ENCODE results near the gene PPT2.
"Not testable (repeated sequence)": the region's sequence is repeated elsewhere in the genome, so short reads cannot be mapped to it uniquely, and the experiment has no call there.

Gene PPT2

DNA sequence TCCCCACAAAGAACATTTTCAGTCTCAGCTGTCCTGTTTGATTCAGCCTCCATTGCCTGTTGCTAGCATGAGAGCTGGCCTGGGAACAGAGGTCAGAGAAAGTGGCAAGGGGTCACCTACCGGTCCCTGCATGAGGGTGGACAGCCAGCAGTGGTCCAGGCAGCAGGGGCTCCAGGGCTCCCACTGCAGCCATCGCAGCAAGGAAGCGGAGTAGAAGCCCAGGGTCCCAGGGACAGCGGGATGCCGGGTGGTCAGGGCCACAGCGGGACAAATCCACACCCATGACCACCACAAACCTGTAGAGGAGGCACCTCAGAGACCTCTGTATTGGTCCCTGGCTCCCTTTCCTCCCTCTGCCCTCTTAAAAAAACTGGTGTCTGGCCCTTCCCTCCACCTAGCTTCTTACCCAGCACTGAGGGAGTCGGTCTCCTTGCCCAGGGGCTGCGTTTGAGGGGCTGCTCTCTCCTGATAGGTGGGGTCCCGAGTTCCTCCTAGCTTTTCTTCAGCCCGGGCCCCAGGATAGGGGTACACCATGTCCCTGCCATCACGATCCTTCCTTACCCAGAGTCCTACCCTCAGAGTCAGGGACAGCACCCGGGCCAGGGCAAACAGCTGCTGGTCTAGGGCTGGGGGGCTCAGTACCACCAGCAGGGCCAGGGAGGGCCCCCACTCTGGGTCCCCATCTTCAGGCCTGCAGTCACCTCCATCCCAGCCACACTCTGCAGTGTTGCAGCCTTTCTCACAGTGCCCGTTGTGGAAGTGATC lies 47.0 kb downstream of the PPT2 start:
- Mint-ChIP-seq H3K27ac (no peak overlapping the region), H3K4me1 (peaks cover 6% of the 10 kb centered on the region)

DNA sequence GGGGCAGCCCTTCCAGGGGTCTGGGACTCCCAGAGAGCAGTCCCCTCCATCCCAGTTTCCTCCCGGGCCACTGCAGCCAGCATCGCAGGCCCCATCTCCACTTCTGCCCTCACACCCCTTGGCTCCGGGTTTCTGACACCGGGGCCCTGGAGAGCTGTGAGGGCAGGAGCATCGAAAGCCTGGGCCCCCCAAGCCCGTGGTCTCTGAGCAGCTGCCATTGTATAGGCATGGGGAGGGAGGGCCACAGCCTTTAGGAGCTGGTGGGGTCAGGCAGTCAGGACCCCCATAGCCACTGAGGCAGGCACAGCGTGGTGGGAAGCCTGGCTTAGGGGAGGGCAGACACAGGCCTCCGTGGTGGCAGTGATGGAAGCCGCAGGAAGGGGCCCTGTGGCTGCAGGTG lies 48.2 kb downstream of the PPT2 start:
- Mint-ChIP-seq H3K36me3 (no peaks in the 10 kb centered on the region), H3K9me3 (no peaks in the 10 kb centered on the region), H3K4me3 (no peak overlapping the region), H3K4me1 (peaks cover under 1% of the 10 kb centered on the region), H3K27ac (no peak overlapping the region), H3K27me3 (no peaks in the 10 kb centered on the region)
- ATAC-seq (ENCODE audit: low read depth) (no peak), DNase-seq (ENCODE audit: low spot score in 2 of 2) (no peak)

More for the DNA sequence above, 47.0 kb downstream of the PPT2 start:
- no peaks in the 10 kb centered on the region for H3K27me3 Mint-ChIP-seq
- no peak overlapping the region for H3K4me3 Mint-ChIP-seq
- ATAC-seq (ENCODE audit: low read depth) (no peak), DNase-seq (ENCODE audit: low spot score in 2 of 2) (no peak)
- no peaks in the 10 kb centered on the region for H3K36me3 Mint-ChIP-seq
- no peaks in the 10 kb centered on the region for H3K9me3 Mint-ChIP-seq

DNA sequence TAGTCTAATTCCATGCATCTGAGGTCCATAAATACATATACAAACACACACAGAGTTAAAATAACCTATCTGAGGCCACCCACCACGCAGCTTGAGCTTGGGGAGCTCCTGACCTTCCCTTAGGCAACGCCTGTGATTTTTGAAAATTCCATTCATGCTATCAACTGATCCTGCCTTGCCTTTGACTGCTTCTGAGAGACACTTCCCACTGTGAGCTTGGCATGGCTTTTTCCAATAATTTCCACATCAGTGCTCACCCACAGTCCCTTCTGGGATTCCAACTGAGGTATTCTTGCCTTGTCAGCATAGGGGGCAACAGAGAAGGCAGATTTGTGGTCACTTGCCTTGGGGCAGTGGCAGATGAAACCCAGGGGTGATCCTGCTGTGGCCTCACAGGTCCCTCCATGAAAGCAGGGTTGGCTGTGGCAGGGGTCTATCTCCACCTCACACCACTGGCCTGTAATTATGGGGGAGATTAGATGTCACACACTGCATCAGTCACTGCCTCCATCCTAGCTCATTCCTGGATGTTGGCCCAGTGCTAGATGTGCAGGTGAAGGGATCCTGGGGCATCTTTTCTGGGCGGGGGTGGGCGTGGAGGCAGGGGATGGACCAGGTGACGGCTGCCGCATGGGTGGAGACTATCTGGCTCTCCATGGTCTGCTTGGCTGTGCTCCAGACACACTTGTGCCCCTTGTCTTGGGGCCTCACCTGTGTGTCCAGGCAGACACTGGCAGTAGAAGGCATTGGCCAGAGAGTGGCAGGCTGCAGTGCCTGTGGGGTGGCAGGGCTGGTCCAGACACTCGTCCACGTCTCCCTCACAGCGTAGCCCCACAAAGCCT lies 49.7 kb downstream of the PPT2 start:
- DNase-seq (ENCODE audit: low spot score in 2 of 2), result no peak
- peaks cover 5% of the 10 kb centered on the region for H3K4me1 Mint-ChIP-seq
- no peak for ATAC-seq (ENCODE audit: low read depth)
- H3K27me3 Mint-ChIP-seq, result no peaks in the 10 kb centered on the region
- no peak overlapping the region for H3K4me3 Mint-ChIP-seq
- no peaks in the 10 kb centered on the region for H3K36me3 Mint-ChIP-seq
- H3K9me3 Mint-ChIP-seq, result no peaks in the 10 kb centered on the region
- H3K27ac Mint-ChIP-seq, result no peak overlapping the region

DNA sequence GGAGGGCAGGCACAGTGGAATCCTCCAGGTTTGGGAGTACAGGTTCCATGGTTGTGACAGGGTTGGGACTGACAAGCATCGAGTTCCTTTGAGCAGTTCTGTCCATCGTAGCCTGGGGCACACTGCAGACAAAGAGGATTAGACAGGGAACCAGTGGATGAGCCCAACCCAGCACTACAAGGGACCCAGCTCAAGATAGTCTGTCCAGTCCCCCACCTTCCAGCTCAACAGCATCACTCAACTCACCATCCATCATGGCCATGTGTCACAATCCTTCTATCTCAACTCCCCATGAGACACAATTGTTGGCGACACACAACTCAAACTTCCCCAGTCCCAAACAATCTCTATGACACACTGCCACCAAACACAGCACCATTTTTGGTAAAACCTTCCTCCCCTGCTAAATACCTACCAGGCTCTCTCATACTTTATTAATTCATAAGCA lies 50.4 kb downstream of the PPT2 start:
- DNase-seq (ENCODE audit: low spot score in 2 of 2), result no peak
- no peak overlapping the region for H3K4me3 Mint-ChIP-seq
- peaks cover 7% of the 10 kb centered on the region for H3K4me1 Mint-ChIP-seq
- no peaks in the 10 kb centered on the region for H3K36me3 Mint-ChIP-seq
- no peak overlapping the region for H3K27ac Mint-ChIP-seq
- no peaks in the 10 kb centered on the region for H3K27me3 Mint-ChIP-seq
- ATAC-seq (ENCODE audit: low read depth), result no peak
- no peaks in the 10 kb centered on the region for H3K9me3 Mint-ChIP-seq

DNA sequence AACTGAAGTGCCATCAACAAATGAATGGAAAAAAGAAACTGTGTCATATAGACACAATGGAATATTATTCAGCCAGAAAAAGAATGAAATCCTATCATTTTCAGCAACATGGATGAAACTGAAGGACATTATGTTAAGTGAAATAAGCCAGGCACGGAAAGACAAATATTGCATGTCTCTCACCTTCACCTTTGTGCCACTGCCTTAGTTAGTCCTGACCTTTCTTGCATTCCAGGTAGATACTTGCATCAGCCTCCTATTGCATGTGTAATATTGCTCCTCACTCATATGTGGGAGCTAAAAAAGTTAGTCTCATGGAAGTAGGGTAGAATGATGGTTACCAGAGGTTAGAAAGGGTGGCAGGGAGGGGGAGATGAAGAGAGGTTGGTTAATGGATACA lies 55.1 kb downstream of the PPT2 start:
- H3K36me3 Mint-ChIP-seq, result no peaks in the 10 kb centered on the region
- no peak for DNase-seq (ENCODE audit: low spot score in 2 of 2)
- peak overlapping the region; percentile 29 for H3K27ac Mint-ChIP-seq
- no peak overlapping the region for H3K4me3 Mint-ChIP-seq
- no peak for ATAC-seq (ENCODE audit: low read depth)
- H3K9me3 Mint-ChIP-seq, result no peaks in the 10 kb centered on the region
- peaks cover 11% of the 10 kb centered on the region for H3K4me1 Mint-ChIP-seq
- H3K27me3 Mint-ChIP-seq, result no peaks in the 10 kb centered on the region

DNA sequence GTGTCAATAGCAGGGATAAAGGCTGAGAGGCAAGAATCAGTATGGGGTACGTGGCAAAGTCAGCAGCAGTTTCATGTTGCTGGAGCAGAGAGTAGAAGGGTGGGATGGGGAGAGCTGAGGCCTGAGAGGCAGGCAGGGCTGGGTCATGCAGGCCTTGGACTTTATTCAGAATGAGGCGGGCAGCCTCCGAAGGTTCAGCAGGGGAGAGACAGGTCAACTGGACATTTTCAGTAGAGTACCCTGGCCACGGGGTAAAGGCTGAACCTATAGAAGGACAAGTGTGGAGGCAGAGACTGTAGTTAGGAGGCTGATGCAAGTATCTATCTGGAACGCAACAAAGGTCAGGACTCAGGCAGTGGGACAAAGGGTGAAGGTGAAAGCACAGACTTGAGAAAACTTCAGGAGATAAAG lies 56.3 kb downstream of the PPT2 start:
- no peaks in the 10 kb centered on the region for H3K36me3 Mint-ChIP-seq
- no peaks in the 10 kb centered on the region for H3K9me3 Mint-ChIP-seq
- H3K27ac Mint-ChIP-seq, result no peak overlapping the region
- H3K27me3 Mint-ChIP-seq, result no peaks in the 10 kb centered on the region
- H3K4me3 Mint-ChIP-seq, result no peak overlapping the region
- no peak for DNase-seq (ENCODE audit: low spot score in 2 of 2)
- H3K4me1 Mint-ChIP-seq, result peaks cover 13% of the 10 kb centered on the region
- ATAC-seq (ENCODE audit: low read depth), result no peak

DNA sequence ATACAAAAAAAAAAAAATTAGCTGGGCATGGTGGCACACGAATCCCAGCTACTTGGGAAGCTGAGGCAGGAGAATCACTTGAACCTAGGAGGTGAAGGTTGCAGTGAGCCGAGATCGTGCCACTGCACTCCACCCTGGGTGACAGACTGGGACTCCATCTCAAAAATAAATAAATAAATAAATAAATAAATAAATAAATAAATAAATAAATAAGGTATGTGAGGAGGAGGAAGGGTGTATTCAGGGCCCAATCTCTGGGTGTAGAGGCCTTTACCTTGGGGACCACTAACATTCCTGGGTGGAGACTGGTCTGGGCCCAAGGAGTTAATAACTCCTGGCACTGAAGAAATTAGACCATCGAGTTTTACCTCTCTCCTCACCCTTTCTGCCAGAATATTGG lies 57.5 kb downstream of the PPT2 start:
- H3K4me1 Mint-ChIP-seq, result peaks cover 17% of the 10 kb centered on the region
- not testable (repeated sequence) for H3K4me3 Mint-ChIP-seq; ATAC-seq (ENCODE audit: low read depth); DNase-seq (ENCODE audit: low spot score in 2 of 2); H3K27ac Mint-ChIP-seq; H3K9me3 Mint-ChIP-seq; H3K27me3 Mint-ChIP-seq; H3K36me3 Mint-ChIP-seq

DNA sequence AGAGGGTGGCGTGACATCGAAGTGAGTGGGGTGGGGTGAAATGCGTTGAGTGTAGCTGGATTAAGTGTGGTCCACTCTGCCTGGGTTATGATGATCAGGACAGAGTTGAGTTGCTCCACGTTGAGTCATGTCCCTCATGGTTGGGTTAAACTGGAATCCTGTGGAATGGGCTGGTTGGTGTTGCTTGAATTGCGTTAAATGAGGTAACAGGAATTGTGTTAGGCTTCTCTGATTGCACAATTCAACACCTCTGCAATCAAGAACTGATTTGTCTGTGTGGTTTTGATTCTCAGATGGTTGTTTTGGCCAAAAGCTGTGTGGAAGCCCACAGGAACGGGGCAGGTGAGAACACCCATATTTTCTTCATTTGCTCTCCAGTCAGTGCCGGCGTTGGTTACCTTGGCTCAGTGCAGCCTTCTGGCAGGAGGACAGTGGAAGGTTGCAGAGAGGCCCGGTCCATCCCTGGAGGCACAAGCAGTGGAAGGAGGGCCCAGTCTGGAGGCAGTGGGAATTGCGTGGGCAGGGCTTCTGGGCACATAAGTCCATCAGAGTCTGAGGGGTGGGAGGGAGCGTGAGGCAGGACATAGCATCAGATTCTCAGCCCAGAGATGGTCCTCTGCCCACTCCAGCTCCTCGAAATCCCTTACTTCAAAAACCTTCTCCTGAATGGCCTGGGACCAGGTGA lies 58.3 kb downstream of the PPT2 start:
- DNase-seq (ENCODE audit: low spot score in 2 of 2), result no peak
- Mint-ChIP-seq H3K27me3 (no peaks in the 10 kb centered on the region), H3K36me3 (no peaks in the 10 kb centered on the region), H3K27ac (no peak overlapping the region), H3K4me1 (peaks cover 17% of the 10 kb centered on the region), H3K4me3 (no peak overlapping the region), H3K9me3 (no peaks in the 10 kb centered on the region)
- no peak for ATAC-seq (ENCODE audit: low read depth)

Measured in memory B cell (primary cell).